Measurements from ENCODE around the gene OR8D1. TPM values are rescaled to one million over a fixed set of nuclear protein-coding genes. Genes with fewer than 3 reads are reported as not detected.

Gene OR8D1
- total RNA-seq, 1 experiment from 2014 or later: not detected

DNA sequence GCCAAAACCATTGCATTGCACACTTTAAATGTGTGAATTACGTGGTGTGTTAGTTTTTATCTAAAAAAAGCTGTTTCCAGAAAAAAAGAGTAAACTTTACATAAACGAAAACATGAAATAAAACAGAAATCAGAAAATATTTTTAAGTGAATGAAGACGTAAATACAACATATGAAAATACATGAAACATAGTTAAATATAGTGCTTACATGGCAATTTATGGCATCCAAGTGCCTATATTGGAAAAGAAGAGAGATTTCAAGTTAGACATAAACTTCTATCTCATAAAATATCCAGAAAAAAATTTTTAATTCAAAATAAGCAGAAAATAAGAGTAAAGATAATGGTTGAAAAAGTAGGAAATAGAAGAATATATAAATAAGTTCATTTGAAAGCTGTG, 18.1 kb upstream of the OR8D1 start:
- ChIA-PET RAD21 (ENCODE audit: low non-redundant PET in 1 of 2, low total read pairs in 2 of 2, uncharacterized antibody in 2 of 2, unreplicated experiment in 2 of 2) (no interaction called here), CTCF (no interaction called here)
- no peak for DNase-seq (ENCODE audit: low read depth, low spot score)

More for the DNA sequence above, 18.1 kb upstream of the OR8D1 start:
- POLR2A ChIA-PET: no interaction called here
- no peaks in the 10 kb centered on the region for H3K79me2 ChIP-seq (ENCODE audit: insufficient read depth, low read length)
- H3K27ac ChIP-seq (ENCODE audit: low read depth, low read length): no peak overlapping the region
- H4K20me1 ChIP-seq (ENCODE audit: insufficient read depth): no peaks in the 10 kb centered on the region
- H3K4me3 ChIP-seq (replicated peaks in 1 of 2; ENCODE audit: low read depth in 1 of 2, low read length in 2 of 2): no peak overlapping the region
- peaks cover 18% of the 10 kb centered on the region for H3K27me3 ChIP-seq (ENCODE audit: insufficient read depth, low read length)
- intact Hi-C loops (cut with micrococcal nuclease): loop anchor here (5.0 kb wide), 1 partner anchor 260 kb away; no protein-coding TSS in a partner anchor
- no peak overlapping the region for H3K4me2 ChIP-seq (ENCODE audit: low read length)
- H3K9me2 ChIP-seq (ENCODE audit: insufficient read depth): no peaks in the 10 kb centered on the region
- no peak overlapping the region for H2AFZ ChIP-seq (ENCODE audit: low read depth, low read length, poor library complexity, severe bottlenecking)
- no peaks in the 10 kb centered on the region for H3K9me3 ChIP-seq (ENCODE audit: control insufficient read depth in 1 of 2, insufficient read depth in 1 of 2, low read depth in 1 of 2, low read length in 2 of 2)
- H3K4me1 ChIP-seq (ENCODE audit: control insufficient read depth in 1 of 2, insufficient read depth in 2 of 2, low read length in 2 of 2): no peaks in the 10 kb centered on the region
- no peak for ATAC-seq
- no peak overlapping the region for H3K9ac ChIP-seq (ENCODE audit: low read length)
- no TSS peak for BruUV-seq (replicated peaks)
- H3K36me3 ChIP-seq (ENCODE audit: control insufficient read depth in 1 of 2, insufficient read depth in 2 of 2, low read length in 2 of 2): no peaks in the 10 kb centered on the region
- no peak for TF ChIP-seq RAD21 (IDR thresholded peaks at IDR 0.05; ENCODE audit: low read depth)
- TF ChIP-seq EZH2phosphoT487 (IDR thresholded peaks at IDR 0.05; ENCODE audit: borderline replicate concordance): no peak
- TF ChIP-seq, protein P1, sequence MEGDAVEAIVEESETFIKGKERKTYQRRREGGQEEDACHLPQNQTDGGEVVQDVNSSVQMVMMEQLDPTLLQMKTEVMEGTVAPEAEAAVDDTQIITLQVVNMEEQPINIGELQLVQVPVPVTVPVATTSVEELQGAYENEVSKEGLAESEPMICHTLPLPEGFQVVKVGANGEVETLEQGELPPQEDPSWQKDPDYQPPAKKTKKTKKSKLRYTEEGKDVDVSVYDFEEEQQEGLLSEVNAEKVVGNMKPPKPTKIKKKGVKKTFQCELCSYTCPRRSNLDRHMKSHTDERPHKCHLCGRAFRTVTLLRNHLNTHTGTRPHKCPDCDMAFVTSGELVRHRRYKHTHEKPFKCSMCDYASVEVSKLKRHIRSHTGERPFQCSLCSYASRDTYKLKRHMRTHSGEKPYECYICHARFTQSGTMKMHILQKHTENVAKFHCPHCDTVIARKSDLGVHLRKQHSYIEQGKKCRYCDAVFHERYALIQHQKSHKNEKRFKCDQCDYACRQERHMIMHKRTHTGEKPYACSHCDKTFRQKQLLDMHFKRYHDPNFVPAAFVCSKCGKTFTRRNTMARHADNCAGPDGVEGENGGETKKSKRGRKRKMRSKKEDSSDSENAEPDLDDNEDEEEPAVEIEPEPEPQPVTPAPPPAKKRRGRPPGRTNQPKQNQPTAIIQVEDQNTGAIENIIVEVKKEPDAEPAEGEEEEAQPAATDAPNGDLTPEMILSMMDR (IDR thresholded peaks at IDR 0.05 in 2 of 3, conservative IDR thresholded peaks at IDR 0.05 in 1 of 3; ENCODE audit: borderline replicate concordance in 1 of 3, insufficient read depth in 1 of 3, low read depth in 2 of 3, low read length in 2 of 3): no peak
- TF ChIP-seq SRF (IDR thresholded peaks at IDR 0.05; ENCODE audit: low read depth): no peak
- no peak for TF ChIP-seq JUND (IDR thresholded peaks at IDR 0.05)
- TF ChIP-seq, protein P2, sequence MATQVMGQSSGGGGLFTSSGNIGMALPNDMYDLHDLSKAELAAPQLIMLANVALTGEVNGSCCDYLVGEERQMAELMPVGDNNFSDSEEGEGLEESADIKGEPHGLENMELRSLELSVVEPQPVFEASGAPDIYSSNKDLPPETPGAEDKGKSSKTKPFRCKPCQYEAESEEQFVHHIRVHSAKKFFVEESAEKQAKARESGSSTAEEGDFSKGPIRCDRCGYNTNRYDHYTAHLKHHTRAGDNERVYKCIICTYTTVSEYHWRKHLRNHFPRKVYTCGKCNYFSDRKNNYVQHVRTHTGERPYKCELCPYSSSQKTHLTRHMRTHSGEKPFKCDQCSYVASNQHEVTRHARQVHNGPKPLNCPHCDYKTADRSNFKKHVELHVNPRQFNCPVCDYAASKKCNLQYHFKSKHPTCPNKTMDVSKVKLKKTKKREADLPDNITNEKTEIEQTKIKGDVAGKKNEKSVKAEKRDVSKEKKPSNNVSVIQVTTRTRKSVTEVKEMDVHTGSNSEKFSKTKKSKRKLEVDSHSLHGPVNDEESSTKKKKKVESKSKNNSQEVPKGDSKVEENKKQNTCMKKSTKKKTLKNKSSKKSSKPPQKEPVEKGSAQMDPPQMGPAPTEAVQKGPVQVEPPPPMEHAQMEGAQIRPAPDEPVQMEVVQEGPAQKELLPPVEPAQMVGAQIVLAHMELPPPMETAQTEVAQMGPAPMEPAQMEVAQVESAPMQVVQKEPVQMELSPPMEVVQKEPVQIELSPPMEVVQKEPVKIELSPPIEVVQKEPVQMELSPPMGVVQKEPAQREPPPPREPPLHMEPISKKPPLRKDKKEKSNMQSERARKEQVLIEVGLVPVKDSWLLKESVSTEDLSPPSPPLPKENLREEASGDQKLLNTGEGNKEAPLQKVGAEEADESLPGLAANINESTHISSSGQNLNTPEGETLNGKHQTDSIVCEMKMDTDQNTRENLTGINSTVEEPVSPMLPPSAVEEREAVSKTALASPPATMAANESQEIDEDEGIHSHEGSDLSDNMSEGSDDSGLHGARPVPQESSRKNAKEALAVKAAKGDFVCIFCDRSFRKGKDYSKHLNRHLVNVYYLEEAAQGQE (IDR thresholded peaks at IDR 0.05; ENCODE audit: low read depth): no peak
- TF ChIP-seq SP1 (IDR thresholded peaks at IDR 0.05; ENCODE audit: low read depth): no peak
- TF ChIP-seq ELF1 (IDR thresholded peaks at IDR 0.05; ENCODE audit: borderline replicate concordance, low read depth): no peak
- TF ChIP-seq POLR2AphosphoS5 (IDR thresholded peaks at IDR 0.05; ENCODE audit: low read depth, low read length): no peak
- TF ChIP-seq FOSL1 (IDR thresholded peaks at IDR 0.05; ENCODE audit: low read depth): no peak
- no peak for TF ChIP-seq EGR1 (IDR thresholded peaks at IDR 0.05; ENCODE audit: low read depth)
- TF ChIP-seq ZFX (IDR thresholded peaks at IDR 0.05): no peak
- TF ChIP-seq YY1 (IDR thresholded peaks at IDR 0.05; ENCODE audit: extremely low read depth, insufficient replicate concordance, low read depth, low read length): no peak
- no peak for TF ChIP-seq SIN3A (IDR thresholded peaks at IDR 0.05; ENCODE audit: low read depth)
- no peak for TF ChIP-seq CBX3 (IDR thresholded peaks at IDR 0.05; ENCODE audit: low read depth)
- TF ChIP-seq, protein P3, sequence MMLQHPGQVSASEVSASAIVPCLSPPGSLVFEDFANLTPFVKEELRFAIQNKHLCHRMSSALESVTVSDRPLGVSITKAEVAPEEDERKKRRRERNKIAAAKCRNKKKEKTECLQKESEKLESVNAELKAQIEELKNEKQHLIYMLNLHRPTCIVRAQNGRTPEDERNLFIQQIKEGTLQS (IDR thresholded peaks at IDR 0.05): no peak
